T-helper 2 cell treated with Interferon-gamma antibody and Interleukin-4, amounts not matched to agents 5 μg/mL and 100 μg/mL, for 36 hours (primary cell): ENCODE measurements around the gene NAV2.
"Not testable (repeated sequence)": the region's sequence is repeated elsewhere in the genome, so short reads cannot be mapped to it uniquely, and the experiment has no call there.

Experiments used
- DNase-seq: peaks from one replicate; pipeline ENCODE4 v3.0.0; 2021; ENCODE audit warnings: low spot score
- H3K27ac Mint-ChIP-seq: one replicate; pipeline ENCODE4 v1.8.0; 2021; ENCODE audit warnings: mild to moderate bottlenecking, mixed read lengths
- H3K27me3 Mint-ChIP-seq: one replicate; pipeline ENCODE4 v1.8.0; 2021; ENCODE audit warnings: low read depth, mixed read lengths
- H3K36me3 Mint-ChIP-seq: one replicate; pipeline ENCODE4 v1.8.0; 2021; ENCODE audit warnings: low read depth, mixed read lengths
- H3K4me1 Mint-ChIP-seq: one replicate; pipeline ENCODE4 v1.8.0; 2021; ENCODE audit warnings: low read depth, mixed read lengths
- H3K4me3 Mint-ChIP-seq: one replicate; pipeline ENCODE4 v1.8.0; 2022; ENCODE audit warnings: mild to moderate bottlenecking, moderate library complexity, mixed read lengths
- H3K9me3 Mint-ChIP-seq: one replicate; pipeline ENCODE4 v1.8.0; 2021; ENCODE audit warnings: mixed read lengths

NAV2 gene

DNA sequence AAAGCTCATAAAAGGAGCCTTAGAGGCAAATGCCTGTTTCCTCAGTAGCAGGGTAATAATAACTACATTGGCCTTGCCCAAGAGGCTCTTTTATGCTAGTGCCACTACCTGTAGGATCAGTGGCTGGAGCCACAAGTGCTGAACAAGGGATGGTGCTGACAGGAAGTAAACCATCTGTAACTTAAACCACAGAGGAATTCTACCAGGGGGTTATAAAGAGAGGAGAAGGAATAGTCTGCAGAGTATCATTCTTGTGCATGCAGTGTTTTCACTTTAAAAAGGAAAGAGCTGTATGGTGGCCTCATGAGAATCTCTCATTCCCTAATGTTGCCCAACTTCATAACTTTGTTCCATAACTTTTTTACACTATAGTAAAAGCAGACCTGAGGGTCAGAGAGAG, 279.5 kb downstream of the NAV2 start:
- Mint-ChIP-seq H3K36me3 (no peaks in the 10 kb centered on the region), H3K27me3 (no peaks in the 10 kb centered on the region), H3K4me3 (no peak overlapping the region), H3K27ac (no peak overlapping the region), H3K9me3 (no peaks in the 10 kb centered on the region), H3K4me1 (no peaks in the 10 kb centered on the region)
- DNase-seq = no peak

DNA sequence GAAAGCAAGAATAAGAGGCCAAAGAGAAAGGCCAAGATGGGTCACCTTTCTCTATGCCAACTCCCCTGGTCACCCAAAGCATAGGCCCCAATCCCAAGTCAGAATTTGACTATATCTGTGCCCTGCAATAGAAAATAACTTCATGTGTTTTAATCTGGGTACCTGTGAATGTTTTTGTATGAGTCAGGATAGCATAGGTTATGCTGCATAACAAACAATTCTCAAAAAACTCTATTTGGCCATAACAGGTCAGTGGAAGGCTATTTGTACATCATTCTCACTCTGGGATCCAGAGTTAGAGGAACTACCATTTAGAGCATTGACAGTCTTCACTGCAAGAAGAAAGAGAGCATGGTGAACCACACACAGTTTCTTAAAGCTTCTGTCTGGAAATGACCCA, 280.4 kb downstream of the NAV2 start:
- H3K27me3 Mint-ChIP-seq = no peaks in the 10 kb centered on the region
- H3K9me3 Mint-ChIP-seq = no peaks in the 10 kb centered on the region
- no peak for DNase-seq
- H3K4me1 Mint-ChIP-seq = no peaks in the 10 kb centered on the region
- no peak overlapping the region for H3K27ac Mint-ChIP-seq
- no peak overlapping the region for H3K4me3 Mint-ChIP-seq
- no peaks in the 10 kb centered on the region for H3K36me3 Mint-ChIP-seq

DNA sequence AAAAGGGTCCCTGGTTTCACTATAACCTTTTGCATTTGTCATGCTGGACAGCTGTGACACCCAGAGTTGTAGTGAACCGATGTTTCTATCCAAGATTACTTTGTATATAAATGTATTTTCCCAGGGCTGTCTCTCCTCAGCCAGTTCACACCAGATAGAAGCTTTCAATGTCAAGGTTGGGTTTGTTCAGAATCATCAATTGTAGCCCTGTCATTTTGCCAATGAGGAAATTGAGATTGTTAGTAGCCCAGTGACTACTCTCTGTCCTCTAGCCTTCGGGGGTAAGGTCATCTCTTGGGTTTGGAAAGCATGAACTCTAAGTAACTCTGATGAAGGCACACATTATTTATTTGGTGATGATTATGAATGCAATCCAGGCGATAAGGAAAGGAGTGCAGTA, 282.0 kb downstream of the NAV2 start:
- H3K9me3 Mint-ChIP-seq = no peaks in the 10 kb centered on the region
- no peaks in the 10 kb centered on the region for H3K4me1 Mint-ChIP-seq
- no peaks in the 10 kb centered on the region for H3K27me3 Mint-ChIP-seq
- H3K4me3 Mint-ChIP-seq = no peak overlapping the region
- DNase-seq = no peak
- no peaks in the 10 kb centered on the region for H3K36me3 Mint-ChIP-seq
- no peak overlapping the region for H3K27ac Mint-ChIP-seq

GRCh38 chr11:19995145-19995544, 282.5 kb downstream of the NAV2 start:
- Mint-ChIP-seq H3K9me3 (no peaks in the 10 kb centered on the region), H3K36me3 (no peaks in the 10 kb centered on the region), H3K27me3 (no peaks in the 10 kb centered on the region), H3K4me3 (no peak overlapping the region), H3K27ac (no peak overlapping the region), H3K4me1 (no peaks in the 10 kb centered on the region)
- DNase-seq = no peak

DNA sequence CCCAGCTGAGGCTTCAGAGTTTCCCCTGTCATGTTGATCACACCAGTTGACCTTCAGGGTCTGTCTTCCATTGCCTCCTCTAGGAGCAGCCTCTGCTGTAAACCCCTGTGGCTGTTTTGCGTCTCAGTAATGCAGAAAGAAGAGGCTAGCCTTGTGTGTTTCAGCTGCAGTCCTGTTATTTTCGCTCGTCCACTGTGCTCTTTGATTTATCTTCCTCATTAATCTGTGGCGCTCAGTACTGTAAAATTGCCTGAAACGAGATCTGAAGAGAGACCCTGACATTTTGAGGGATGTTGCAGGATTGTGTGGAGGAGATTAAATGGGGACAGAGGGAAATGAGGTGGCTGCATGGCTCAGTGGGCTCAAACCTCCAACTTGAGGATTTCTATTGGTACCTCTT, 283.9 kb downstream of the NAV2 start:
- H3K4me1 Mint-ChIP-seq = no peaks in the 10 kb centered on the region
- H3K27me3 Mint-ChIP-seq = no peaks in the 10 kb centered on the region
- H3K36me3 Mint-ChIP-seq = no peaks in the 10 kb centered on the region
- no peak for DNase-seq
- H3K4me3 Mint-ChIP-seq = no peak overlapping the region
- no peaks in the 10 kb centered on the region for H3K9me3 Mint-ChIP-seq
- H3K27ac Mint-ChIP-seq = no peak overlapping the region

- no peak for DNase-seq
- Mint-ChIP-seq H3K27me3 (peaks cover 2% of the 10 kb centered on the region), H3K9me3 (no peaks in the 10 kb centered on the region), H3K4me3 (no peak overlapping the region), H3K36me3 (no peaks in the 10 kb centered on the region), H3K27ac (no peak overlapping the region), H3K4me1 (no peaks in the 10 kb centered on the region)
Measured at GRCh38 chr11:20000022-20000350, 287.3 kb downstream of the NAV2 start.

GRCh38 chr11:20000351-20001134, 287.9 kb downstream of the NAV2 start:
- H3K4me3 Mint-ChIP-seq = no peak overlapping the region
- DNase-seq = no peak
- no peaks in the 10 kb centered on the region for H3K36me3 Mint-ChIP-seq
- no peaks in the 10 kb centered on the region for H3K4me1 Mint-ChIP-seq
- peaks cover 2% of the 10 kb centered on the region for H3K27me3 Mint-ChIP-seq
- no peaks in the 10 kb centered on the region for H3K9me3 Mint-ChIP-seq
- no peak overlapping the region for H3K27ac Mint-ChIP-seq

DNA sequence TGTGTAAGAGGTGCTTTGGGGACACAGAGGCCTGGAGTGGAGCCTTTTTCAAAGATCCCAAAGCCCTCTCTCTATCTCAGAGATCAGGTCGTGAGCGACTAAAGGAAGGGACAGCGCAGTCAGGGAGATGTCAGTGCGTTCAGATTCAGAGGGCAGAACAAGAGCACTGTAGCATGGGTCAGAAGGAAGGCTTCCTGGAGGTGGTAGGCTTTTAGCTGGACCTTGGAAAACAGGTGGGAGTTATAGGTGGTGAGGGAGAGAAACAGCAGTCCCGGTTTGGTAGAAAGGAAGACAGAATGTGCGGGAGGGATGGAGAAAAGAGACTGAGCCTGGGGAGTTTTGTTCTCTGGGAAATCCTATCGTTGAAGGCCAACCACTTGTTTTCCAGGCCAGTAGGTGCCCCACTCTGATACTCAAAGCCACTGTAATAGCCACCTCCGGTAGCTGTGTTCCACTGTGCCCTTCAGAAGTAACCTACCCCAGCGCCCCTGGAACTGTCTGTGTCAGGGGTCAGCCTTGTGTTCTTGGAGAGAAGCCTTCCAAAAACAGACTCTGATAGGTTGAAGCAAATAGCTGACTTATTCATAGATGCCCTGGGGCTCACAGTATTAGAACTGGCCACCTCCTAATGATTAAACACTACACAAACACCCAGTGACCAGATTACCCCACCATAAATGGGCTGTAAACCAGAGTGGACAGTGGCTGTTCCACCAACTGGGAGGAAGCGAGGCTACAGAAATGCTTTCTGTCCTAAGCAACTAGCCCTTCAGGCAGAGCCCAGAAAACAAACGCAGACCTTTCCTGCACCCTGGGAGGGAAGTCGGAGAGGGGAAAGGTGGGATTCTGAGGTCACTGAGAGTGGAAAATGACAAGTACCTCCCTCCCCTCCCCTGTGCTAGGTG, 289.9 kb downstream of the NAV2 start:
- no peak overlapping the region for H3K4me3 Mint-ChIP-seq
- no peaks in the 10 kb centered on the region for H3K36me3 Mint-ChIP-seq
- no peak for DNase-seq
- no peak overlapping the region for H3K27ac Mint-ChIP-seq
- no peaks in the 10 kb centered on the region for H3K9me3 Mint-ChIP-seq
- H3K27me3 Mint-ChIP-seq = peaks cover 2% of the 10 kb centered on the region
- H3K4me1 Mint-ChIP-seq = no peaks in the 10 kb centered on the region

DNA sequence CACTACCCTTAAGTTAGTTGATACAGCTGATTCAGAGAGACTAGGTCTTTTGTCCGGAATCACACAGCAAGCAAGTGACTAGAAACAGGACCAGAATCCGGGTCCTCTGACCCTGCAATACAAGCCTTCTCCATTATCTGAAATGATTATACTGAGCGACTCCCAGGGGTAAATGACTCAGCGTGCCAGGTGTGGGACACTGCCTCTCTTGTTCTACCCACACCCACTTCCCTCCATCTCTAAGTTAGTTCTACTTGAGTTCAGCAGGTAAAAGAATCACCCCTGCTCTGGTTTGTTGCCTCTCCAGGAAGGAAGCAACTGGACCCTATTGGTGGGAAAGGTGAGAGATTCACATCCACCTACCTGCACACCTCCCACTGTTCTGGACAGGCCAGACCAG, 290.7 kb downstream of the NAV2 start:
- Mint-ChIP-seq H3K36me3 (no peaks in the 10 kb centered on the region), H3K4me1 (no peaks in the 10 kb centered on the region), H3K9me3 (no peaks in the 10 kb centered on the region), H3K27ac (no peak overlapping the region), H3K4me3 (no peak overlapping the region), H3K27me3 (peaks cover 2% of the 10 kb centered on the region)
- DNase-seq = no peak

DNA sequence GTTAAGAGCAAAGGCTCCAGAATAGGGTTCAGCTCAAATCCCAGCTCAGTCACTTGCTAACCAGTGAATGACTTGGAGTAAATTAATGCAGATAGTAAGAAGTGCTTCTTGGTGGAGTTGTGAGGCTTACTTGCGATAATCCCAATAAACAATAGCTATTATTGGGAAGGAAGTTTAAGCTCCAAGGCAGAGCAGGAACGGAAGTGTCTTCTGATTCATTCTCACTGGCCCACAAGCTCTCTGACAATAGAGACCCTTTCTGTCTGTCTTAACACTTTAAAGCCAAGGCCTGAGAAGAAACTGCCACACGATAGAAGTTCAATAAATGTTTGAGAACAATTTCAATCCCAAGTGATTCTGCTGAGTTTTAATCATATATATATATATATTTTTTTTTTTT, 292.2 kb downstream of the NAV2 start:
- Mint-ChIP-seq H3K4me3 (no peak overlapping the region), H3K27me3 (peaks cover 2% of the 10 kb centered on the region), H3K9me3 (no peaks in the 10 kb centered on the region), H3K27ac (no peak overlapping the region), H3K4me1 (no peaks in the 10 kb centered on the region), H3K36me3 (no peaks in the 10 kb centered on the region)
- no peak for DNase-seq

- no peak overlapping the region for H3K4me3 Mint-ChIP-seq
- H3K9me3 Mint-ChIP-seq = no peaks in the 10 kb centered on the region
- H3K27me3 Mint-ChIP-seq = peaks cover 2% of the 10 kb centered on the region
- H3K27ac Mint-ChIP-seq = no peak overlapping the region
- no peaks in the 10 kb centered on the region for H3K4me1 Mint-ChIP-seq
- no peaks in the 10 kb centered on the region for H3K36me3 Mint-ChIP-seq
- no peak for DNase-seq
Measured at GRCh38 chr11:20005747-20006146, 293.1 kb downstream of the NAV2 start.

DNA sequence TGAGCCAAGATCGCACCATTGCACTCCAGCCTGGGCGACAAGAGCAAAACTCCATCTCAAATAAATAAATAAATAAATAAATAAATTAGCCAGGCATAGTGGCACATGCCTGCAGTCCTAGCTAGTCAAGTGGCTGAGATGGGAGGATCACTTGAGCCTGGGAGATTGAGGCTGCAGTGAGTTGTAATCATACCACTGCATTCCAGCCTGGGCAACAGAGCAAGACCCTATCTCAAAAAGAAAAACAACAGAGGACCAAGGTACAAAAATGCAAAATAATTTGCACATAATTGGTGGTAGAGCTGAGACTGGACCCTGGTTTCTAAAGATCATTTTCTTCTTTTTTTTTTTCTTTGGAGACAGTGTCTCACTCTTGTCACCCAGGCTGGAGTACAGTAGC, 294.0 kb downstream of the NAV2 start:
- H3K36me3 Mint-ChIP-seq, H3K4me3 Mint-ChIP-seq, H3K27ac Mint-ChIP-seq, H3K4me1 Mint-ChIP-seq, H3K9me3 Mint-ChIP-seq, DNase-seq, H3K27me3 Mint-ChIP-seq: not testable (repeated sequence)

- no peak for DNase-seq
- Mint-ChIP-seq H3K27ac (no peak overlapping the region), H3K36me3 (no peaks in the 10 kb centered on the region), H3K27me3 (peaks cover 2% of the 10 kb centered on the region), H3K9me3 (no peaks in the 10 kb centered on the region), H3K4me3 (no peak overlapping the region), H3K4me1 (no peaks in the 10 kb centered on the region)
Measured at GRCh38 chr11:20007386-20007785, 294.7 kb downstream of the NAV2 start.

- H3K27ac Mint-ChIP-seq = no peak overlapping the region
- no peak overlapping the region for H3K4me3 Mint-ChIP-seq
- no peaks in the 10 kb centered on the region for H3K4me1 Mint-ChIP-seq
- no peak for DNase-seq
- no peaks in the 10 kb centered on the region for H3K36me3 Mint-ChIP-seq
- no peaks in the 10 kb centered on the region for H3K9me3 Mint-ChIP-seq
- peaks cover 2% of the 10 kb centered on the region for H3K27me3 Mint-ChIP-seq
Measured at GRCh38 chr11:20008190-20008870, 295.7 kb downstream of the NAV2 start.
